ENCODE data around the gene MON1A.

Gene MON1A

GRCh38 chr3:49886922-49887265 is 42.7 kb downstream of the MON1A start:
- no peak overlapping the region for H3K4me3 ChIP-seq (ENCODE audit: low read length in 2 of 2)
- H3K9ac ChIP-seq (ENCODE audit: low read length in 2 of 2) = no peak overlapping the region
- H3K27me3 ChIP-seq (ENCODE audit: control insufficient read depth in 1 of 2, insufficient read depth in 2 of 2, low read length in 2 of 2) = no peaks in the 10 kb centered on the region
- peaks cover 8% of the 10 kb centered on the region for H3K4me1 ChIP-seq (ENCODE audit: control insufficient read depth, insufficient read depth, low read length)
- no peaks in the 10 kb centered on the region for H3K9me3 ChIP-seq (ENCODE audit: control insufficient read depth in 2 of 2, low read length in 2 of 2)
- no peaks in the 10 kb centered on the region for H3K36me3 ChIP-seq (ENCODE audit: control insufficient read depth in 2 of 2, insufficient read depth in 2 of 2, low read length in 2 of 2)
- no peak overlapping the region for H3K27ac ChIP-seq (ENCODE audit: low read length)

GRCh38 chr3:49883998-49884397 is 45.6 kb downstream of the MON1A start:
- no peaks in the 10 kb centered on the region for H3K27me3 ChIP-seq (ENCODE audit: control insufficient read depth in 1 of 2, insufficient read depth in 2 of 2, low read length in 2 of 2)

DNA sequence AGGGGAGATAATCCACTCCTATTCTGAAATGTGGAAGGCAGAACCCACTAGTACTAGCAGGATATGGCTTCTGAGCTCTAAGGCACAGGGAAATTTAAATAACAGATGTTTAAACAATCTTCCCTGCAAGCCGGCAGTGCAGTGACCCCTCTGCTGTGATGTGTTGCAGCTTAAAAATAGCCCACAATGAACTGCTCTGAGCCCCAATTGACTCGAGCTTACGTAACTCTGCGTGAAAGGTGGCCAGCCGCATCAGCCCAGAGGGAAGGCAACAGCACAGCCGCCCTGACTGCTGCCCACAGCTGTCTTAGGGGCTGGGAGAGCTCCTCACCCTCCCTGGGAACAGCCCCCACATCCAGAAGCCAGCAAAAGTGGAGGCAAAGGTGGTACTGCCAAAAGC is 47.4 kb downstream of the MON1A start:
- Histone ChIP-seq H3K36me3 (ENCODE audit: control insufficient read depth in 2 of 2, insufficient read depth in 2 of 2, low read length in 2 of 2) (no peaks in the 10 kb centered on the region), H3K9ac (ENCODE audit: low read length in 2 of 2) (no peak overlapping the region), H3K4me1 (ENCODE audit: control insufficient read depth, insufficient read depth, low read length) (peaks cover 18% of the 10 kb centered on the region), H3K27me3 (ENCODE audit: control insufficient read depth in 1 of 2, insufficient read depth in 2 of 2, low read length in 2 of 2) (no peaks in the 10 kb centered on the region), H3K9me3 (ENCODE audit: control insufficient read depth in 2 of 2, low read length in 2 of 2) (no peaks in the 10 kb centered on the region), H3K4me3 (ENCODE audit: low read length in 2 of 2) (peak overlapping the region; percentile 32 to 44), H3K27ac (ENCODE audit: low read length) (peak overlapping the region; percentile 31)

More at GRCh38 chr3:49883998-49884397, 45.6 kb downstream of the MON1A start:
- no peak overlapping the region for H3K4me3 ChIP-seq (ENCODE audit: low read length in 2 of 2)
- H3K36me3 ChIP-seq (ENCODE audit: control insufficient read depth in 2 of 2, insufficient read depth in 2 of 2, low read length in 2 of 2) = no peaks in the 10 kb centered on the region
- H3K9me3 ChIP-seq (ENCODE audit: control insufficient read depth in 2 of 2, low read length in 2 of 2) = no peaks in the 10 kb centered on the region
- H3K27ac ChIP-seq (ENCODE audit: low read length) = no peak overlapping the region
- peaks cover 18% of the 10 kb centered on the region for H3K4me1 ChIP-seq (ENCODE audit: control insufficient read depth, insufficient read depth, low read length)
- no peak overlapping the region for H3K9ac ChIP-seq (ENCODE audit: low read length in 2 of 2)

- Histone ChIP-seq H3K36me3 (ENCODE audit: control insufficient read depth in 2 of 2, insufficient read depth in 2 of 2, low read length in 2 of 2) (no peaks in the 10 kb centered on the region), H3K9me3 (ENCODE audit: control insufficient read depth in 2 of 2, low read length in 2 of 2) (no peaks in the 10 kb centered on the region), H3K9ac (ENCODE audit: low read length in 2 of 2) (no peak overlapping the region), H3K4me1 (ENCODE audit: control insufficient read depth, insufficient read depth, low read length) (peaks cover 18% of the 10 kb centered on the region), H3K27ac (ENCODE audit: low read length) (no peak overlapping the region), H3K27me3 (ENCODE audit: control insufficient read depth in 1 of 2, insufficient read depth in 2 of 2, low read length in 2 of 2) (no peaks in the 10 kb centered on the region), H3K4me3 (ENCODE audit: low read length in 2 of 2) (no peak overlapping the region)
Observed at GRCh38 chr3:49880581-49881315, 48.9 kb downstream of the MON1A start.

GRCh38 chr3:49879721-49880120 is 49.9 kb downstream of the MON1A start:
- Histone ChIP-seq H3K9me3 (ENCODE audit: control insufficient read depth in 2 of 2, low read length in 2 of 2) (no peaks in the 10 kb centered on the region), H3K4me1 (ENCODE audit: control insufficient read depth, insufficient read depth, low read length) (peaks cover 18% of the 10 kb centered on the region), H3K36me3 (ENCODE audit: control insufficient read depth in 2 of 2, insufficient read depth in 2 of 2, low read length in 2 of 2) (no peaks in the 10 kb centered on the region), H3K9ac (ENCODE audit: low read length in 2 of 2) (no peak overlapping the region), H3K27me3 (ENCODE audit: control insufficient read depth in 1 of 2, insufficient read depth in 2 of 2, low read length in 2 of 2) (no peaks in the 10 kb centered on the region), H3K27ac (ENCODE audit: low read length) (no peak overlapping the region), H3K4me3 (ENCODE audit: low read length in 2 of 2) (no peak overlapping the region)

- Histone ChIP-seq H3K9ac (ENCODE audit: low read length in 2 of 2) (no peak overlapping the region), H3K4me3 (ENCODE audit: low read length in 2 of 2) (no peak overlapping the region), H3K9me3 (ENCODE audit: control insufficient read depth in 2 of 2, low read length in 2 of 2) (no peaks in the 10 kb centered on the region), H3K27me3 (ENCODE audit: control insufficient read depth in 1 of 2, insufficient read depth in 2 of 2, low read length in 2 of 2) (no peaks in the 10 kb centered on the region), H3K4me1 (ENCODE audit: control insufficient read depth, insufficient read depth, low read length) (peaks cover 18% of the 10 kb centered on the region), H3K36me3 (ENCODE audit: control insufficient read depth in 2 of 2, insufficient read depth in 2 of 2, low read length in 2 of 2) (no peaks in the 10 kb centered on the region), H3K27ac (ENCODE audit: low read length) (no peak overlapping the region)
Observed at GRCh38 chr3:49878686-49879085, 50.9 kb downstream of the MON1A start.

DNA sequence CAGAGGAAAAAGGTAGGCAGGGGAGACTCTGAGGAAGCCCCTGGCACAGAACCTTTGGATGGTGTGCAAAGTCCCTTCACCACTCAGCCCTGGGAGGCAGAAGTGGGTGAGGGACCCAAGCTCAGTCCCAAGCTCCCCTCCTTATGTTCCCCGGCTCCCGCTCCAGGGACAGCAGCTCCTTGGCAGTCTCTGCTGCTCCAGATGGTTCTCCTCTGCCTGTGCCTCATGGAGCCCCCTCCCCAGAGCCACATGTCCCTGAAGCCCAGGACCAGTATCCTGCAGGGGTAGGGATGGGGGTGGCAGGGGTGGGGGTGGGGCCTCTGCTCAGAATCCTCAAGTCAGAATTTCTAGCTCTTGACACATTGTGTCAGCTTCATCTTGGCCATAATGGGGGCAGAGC is 51.9 kb downstream of the MON1A start:
- Histone ChIP-seq H3K4me1 (ENCODE audit: control insufficient read depth, insufficient read depth, low read length) (peaks cover 18% of the 10 kb centered on the region), H3K36me3 (ENCODE audit: control insufficient read depth in 2 of 2, insufficient read depth in 2 of 2, low read length in 2 of 2) (no peaks in the 10 kb centered on the region), H3K9ac (ENCODE audit: low read length in 2 of 2) (no peak overlapping the region), H3K27me3 (ENCODE audit: control insufficient read depth in 1 of 2, insufficient read depth in 2 of 2, low read length in 2 of 2) (no peaks in the 10 kb centered on the region), H3K4me3 (ENCODE audit: low read length in 2 of 2) (no peak overlapping the region), H3K9me3 (ENCODE audit: control insufficient read depth in 2 of 2, low read length in 2 of 2) (no peaks in the 10 kb centered on the region), H3K27ac (ENCODE audit: low read length) (no peak overlapping the region)

GRCh38 chr3:49876567-49876966 is 53.0 kb downstream of the MON1A start:
- H3K27me3 ChIP-seq (ENCODE audit: control insufficient read depth in 1 of 2, insufficient read depth in 2 of 2, low read length in 2 of 2) = peaks cover 2 to 3% of the 10 kb centered on the region in 2 donors
- peaks cover 7% of the 10 kb centered on the region for H3K4me1 ChIP-seq (ENCODE audit: control insufficient read depth, insufficient read depth, low read length)
- no peak overlapping the region for H3K9ac ChIP-seq (ENCODE audit: low read length in 2 of 2)
- H3K27ac ChIP-seq (ENCODE audit: low read length) = no peak overlapping the region
- no peak overlapping the region for H3K4me3 ChIP-seq (ENCODE audit: low read length in 2 of 2)
- no peaks in the 10 kb centered on the region for H3K36me3 ChIP-seq (ENCODE audit: control insufficient read depth in 2 of 2, insufficient read depth in 2 of 2, low read length in 2 of 2)
- H3K9me3 ChIP-seq (ENCODE audit: control insufficient read depth in 2 of 2, low read length in 2 of 2) = no peaks in the 10 kb centered on the region

- H3K4me1 ChIP-seq (ENCODE audit: control insufficient read depth, insufficient read depth, low read length) = peaks cover 10% of the 10 kb centered on the region
- H3K36me3 ChIP-seq (ENCODE audit: control insufficient read depth in 2 of 2, insufficient read depth in 2 of 2, low read length in 2 of 2) = no peaks in the 10 kb centered on the region
- no peaks in the 10 kb centered on the region for H3K9me3 ChIP-seq (ENCODE audit: control insufficient read depth in 2 of 2, low read length in 2 of 2)
- H3K27me3 ChIP-seq (ENCODE audit: control insufficient read depth in 1 of 2, insufficient read depth in 2 of 2, low read length in 2 of 2) = peaks cover 22 to 31% of the 10 kb centered on the region in 2 donors
- no peak overlapping the region for H3K9ac ChIP-seq (ENCODE audit: low read length in 2 of 2)
- no peak overlapping the region for H3K4me3 ChIP-seq (ENCODE audit: low read length in 2 of 2)
- no peak overlapping the region for H3K27ac ChIP-seq (ENCODE audit: low read length)
Observed at GRCh38 chr3:49873623-49874022, 56.0 kb downstream of the MON1A start.

DNA sequence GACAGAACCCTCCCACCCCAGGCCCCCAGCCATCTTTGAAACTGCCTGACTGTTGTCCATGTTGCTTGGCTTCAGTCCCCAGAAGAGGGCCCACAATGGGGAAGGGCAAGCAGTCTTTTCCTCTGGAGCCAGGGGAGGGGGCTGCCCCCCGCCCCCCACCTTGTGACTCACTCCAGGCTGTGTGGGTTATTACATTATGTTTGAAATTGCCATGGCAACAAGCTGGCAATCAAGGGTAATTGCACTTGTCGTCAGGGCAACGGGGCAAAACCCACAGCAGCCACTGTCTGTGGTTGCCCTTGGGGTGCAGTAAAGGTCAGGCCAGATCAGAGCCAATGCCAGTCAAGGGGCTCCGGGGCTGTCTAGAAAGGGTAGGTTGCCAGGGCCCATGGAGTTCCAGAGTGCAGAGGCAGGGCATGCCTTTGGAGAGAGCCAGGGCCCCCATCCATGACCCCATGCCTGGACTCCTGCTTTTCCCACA is 56.8 kb downstream of the MON1A start:
- Histone ChIP-seq H3K9ac (ENCODE audit: low read length in 2 of 2) (no peak overlapping the region), H3K9me3 (ENCODE audit: control insufficient read depth in 2 of 2, low read length in 2 of 2) (no peaks in the 10 kb centered on the region), H3K27me3 (ENCODE audit: control insufficient read depth in 1 of 2, insufficient read depth in 2 of 2, low read length in 2 of 2) (peaks cover 30 to 39% of the 10 kb centered on the region in 2 donors), H3K36me3 (ENCODE audit: control insufficient read depth in 2 of 2, insufficient read depth in 2 of 2, low read length in 2 of 2) (no peaks in the 10 kb centered on the region), H3K4me1 (ENCODE audit: control insufficient read depth, insufficient read depth, low read length) (peaks cover 10% of the 10 kb centered on the region), H3K4me3 (ENCODE audit: low read length in 2 of 2) (no peak overlapping the region), H3K27ac (ENCODE audit: low read length) (no peak overlapping the region)

DNA sequence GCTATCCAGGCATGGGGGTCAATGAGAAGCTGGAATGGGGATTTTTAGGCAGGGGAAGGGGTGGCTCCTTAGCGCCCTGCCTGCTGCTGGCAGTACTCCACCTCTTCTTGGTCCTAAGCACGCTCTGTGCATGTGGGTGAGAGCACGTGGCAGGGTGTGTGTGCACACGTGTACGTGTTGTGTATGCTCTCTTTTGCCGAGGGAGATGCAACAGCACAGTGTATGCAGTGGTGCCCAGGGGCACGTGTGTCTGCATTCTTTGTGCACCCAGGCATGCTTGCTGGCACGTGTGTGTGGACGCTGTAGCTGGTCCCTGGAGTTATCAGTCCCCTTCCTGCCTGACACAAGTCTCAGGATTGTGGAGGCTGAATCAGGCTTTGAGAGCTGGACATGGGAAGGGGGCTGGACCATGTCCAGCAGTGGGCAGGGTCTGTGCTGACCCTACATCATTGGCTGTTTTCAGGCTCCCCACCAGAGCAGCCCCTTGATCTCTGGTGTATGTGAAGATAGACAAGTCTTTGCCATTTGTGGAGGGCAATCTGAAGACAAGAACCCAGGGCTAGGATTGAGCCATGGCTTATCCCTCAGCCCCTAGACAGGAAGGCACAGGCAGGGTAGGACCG is 58.0 kb downstream of the MON1A start:
- H3K27me3 ChIP-seq (ENCODE audit: control insufficient read depth in 1 of 2, insufficient read depth in 2 of 2, low read length in 2 of 2) = peaks cover 32 to 40% of the 10 kb centered on the region in 2 donors
- no peaks in the 10 kb centered on the region for H3K36me3 ChIP-seq (ENCODE audit: control insufficient read depth in 2 of 2, insufficient read depth in 2 of 2, low read length in 2 of 2)
- peaks cover 10% of the 10 kb centered on the region for H3K4me1 ChIP-seq (ENCODE audit: control insufficient read depth, insufficient read depth, low read length)
- no peak overlapping the region for H3K27ac ChIP-seq (ENCODE audit: low read length)
- no peak overlapping the region for H3K4me3 ChIP-seq (ENCODE audit: low read length in 2 of 2)
- no peaks in the 10 kb centered on the region for H3K9me3 ChIP-seq (ENCODE audit: control insufficient read depth in 2 of 2, low read length in 2 of 2)
- no peak overlapping the region for H3K9ac ChIP-seq (ENCODE audit: low read length in 2 of 2)
